GM12878 (cell line): Measurements from ENCODE around the gene PPWD1. TPM values are rescaled to one million over a fixed set of nuclear protein-coding genes. Genes with fewer than 3 reads are reported as not detected.

Experiments
- ATAC-seq: fragments of 200-7000 bp; cut with Tn5 transposase; 3 replicates; pipeline ENCODE4 v1.9.1; 2020; ENCODE audit warnings: mild to moderate bottlenecking, moderate library complexity
- BruUV-seq: library from RNA; stranded (reverse); fragments of 400-500 nt; replicated peaks from 2 replicates; lab custom pipeline; 2021; lab: Mats Ljungman, UMichigan
- CTCF ChIA-PET: fragments of 300-600 bp; sonication (Branson Sonifier 250); formaldehyde crosslinking; extraction: SDS; loops from one replicate; lab custom pipeline; 2021; ENCODE audit warnings: inconsistent platforms; lab: Yijun Ruan, JAX
- POLR2A ChIA-PET: fragments of 350-600 bp; formaldehyde crosslinking; extraction: SDS; loops from one replicate; lab custom pipeline; 2021; ENCODE audit warnings: inconsistent platforms; lab: Charles Lee
- RAD21 ChIA-PET: fragments of 300-600 bp; sonication (Branson Sonifier 250); formaldehyde crosslinking; loops from one replicate; lab custom pipeline; 2023; ENCODE audit warnings: antibody characterized with exemption; ENCODE audit not compliant: unreplicated experiment; lab: Charles Lee
- SMC1A ChIA-PET: fragments of 300-600 bp; sonication (Branson Sonifier 250); formaldehyde crosslinking; loops from one replicate; lab custom pipeline; 2023; ENCODE audit not compliant: unreplicated experiment, uncharacterized antibody; lab: Charles Lee
- DNase-seq: peaks from one replicate; pipeline ENCODE4 v3.0.0-alpha.2; 2011; ENCODE audit warnings: low read depth, low spot score
- FAIRE-seq: peaks from 3 replicates; lab custom pipeline; 2011; peaks lifted over from hg19 to GRCh38; lab: Jason Lieb, UNC
- H2AFZ ChIP-seq: 2 replicates; pipeline ENCODE4 v1.6.0; 2011; ENCODE audit warnings: low read depth, low read length, control low read depth; ENCODE audit not compliant: control insufficient read depth
- H3K27ac ChIP-seq: 2 replicates; pipeline ENCODE4 v1.5.1; 2011; ENCODE audit warnings: control low read depth; ENCODE audit not compliant: control insufficient read depth, insufficient read depth
- H3K27me3 ChIP-seq, 2 experiments: replicated peaks in 1 of 2; 2 replicates each; pipeline versions ENCODE4 v1.6.0 to v1.6.1; 2011; ENCODE audit warnings: low read length in 1 of 2; ENCODE audit not compliant: control insufficient read depth in 2 of 2, insufficient read depth in 2 of 2
- H3K36me3 ChIP-seq, 2 experiments: 2 replicates each; pipeline ENCODE4 v1.5.1; 2011; ENCODE audit warnings: low read length in 1 of 2; ENCODE audit not compliant: control insufficient read depth in 2 of 2, insufficient read depth in 2 of 2
- H3K4me1 ChIP-seq: 2 replicates; pipeline ENCODE4 v1.6.1; 2011; ENCODE audit warnings: mild to moderate bottlenecking, low read length, moderate library complexity, mixed read lengths; ENCODE audit not compliant: control insufficient read depth, insufficient read depth
- H3K4me2 ChIP-seq: 2 replicates; pipeline ENCODE4 v1.6.0; 2011; ENCODE audit warnings: control low read depth; ENCODE audit not compliant: control insufficient read depth, insufficient read depth
- H3K4me3 ChIP-seq: fragments of 200-600 bp; sonication (generic); 2 replicates; pipeline ENCODE4 v1.5.1; 2016
- H3K79me2 ChIP-seq: 2 replicates; pipeline ENCODE4 v1.6.0; 2011; ENCODE audit warnings: low read length; ENCODE audit not compliant: control insufficient read depth, insufficient read depth
- H3K9ac ChIP-seq: 2 replicates; pipeline ENCODE4 v1.8.0; 2011; ENCODE audit warnings: low read length, control low read depth, mixed read lengths; ENCODE audit not compliant: control insufficient read depth, insufficient read depth
- H3K9me3 ChIP-seq: replicated peaks from 3 replicates; pipeline ENCODE4 v1.5.1; 2011; ENCODE audit warnings: mild to moderate bottlenecking, low read length; ENCODE audit not compliant: control insufficient read depth, insufficient read depth
- H4K20me1 ChIP-seq: 2 replicates; pipeline ENCODE4 v1.6.0; 2011; ENCODE audit not compliant: control insufficient read depth, insufficient read depth
- BCL11A ChIP-seq: IDR thresholded peaks from 2 replicates; pipeline ENCODE4 v1.6.1; 2011; ENCODE audit warnings: low read depth, low read length
- CTCF ChIP-seq, 3 experiments: IDR thresholded peaks in 2 of 3; conservative IDR thresholded peaks in 1 of 3; 2 replicates each; pipeline ENCODE4 v1.5.1; 2011; ENCODE audit warnings: low read depth in 3 of 3, low read length in 3 of 3, mild to moderate bottlenecking in 3 of 3, control low read depth in 2 of 3, moderate library complexity in 2 of 3, inconsistent platforms in 1 of 3, mixed read lengths in 1 of 3; ENCODE audit not compliant: control insufficient read depth in 2 of 3, insufficient read depth in 1 of 3; ENCODE audit errors: extremely low read depth in 1 of 3
- IRF4 ChIP-seq: IDR thresholded peaks from 2 replicates; pipeline ENCODE4 v1.6.1; 2011; ENCODE audit warnings: low read depth, low read length
- KAT2A ChIP-seq: conservative IDR thresholded peaks from 2 replicates; pipeline ENCODE4 v1.6.1; 2011; ENCODE audit warnings: low read depth, low read length; ENCODE audit not compliant: control insufficient read depth
- MAX ChIP-seq: IDR thresholded peaks from 2 replicates; pipeline ENCODE4 v1.6.1; 2012; ENCODE audit warnings: low read depth, low read length, improper control_type of control experiment
- MXI1 ChIP-seq: fragments of 150-350 bp; IDR thresholded peaks from 2 replicates; pipeline ENCODE4 v1.6.1; 2011; ENCODE audit warnings: low read depth, mild to moderate bottlenecking, inconsistent platforms, low read length, improper control_type of control experiment
- NFXL1 ChIP-seq: fragments of 450-650 bp; IDR thresholded peaks from 2 replicates; pipeline ENCODE4 v1.6.1; 2017; ENCODE audit warnings: antibody characterized with exemption, mild to moderate bottlenecking, borderline replicate concordance
- NR2C2 ChIP-seq: IDR thresholded peaks from 2 replicates; pipeline ENCODE4 v1.6.1; 2011; ENCODE audit warnings: borderline replicate concordance, low read depth; ENCODE audit not compliant: control insufficient read depth, insufficient read length
- NR2F1 ChIP-seq: fragments of 450-650 bp; conservative IDR thresholded peaks from 2 replicates; pipeline ENCODE4 v1.6.1; 2017; ENCODE audit warnings: mild to moderate bottlenecking
- NRF1 ChIP-seq: conservative IDR thresholded peaks from 2 replicates; pipeline ENCODE4 v1.6.1; 2011; ENCODE audit warnings: mild to moderate bottlenecking, low read depth, low read length, improper control_type of control experiment
- PKNOX1 ChIP-seq: fragments of 450-650 bp; IDR thresholded peaks from 2 replicates; pipeline ENCODE4 v1.6.1; 2016; ENCODE audit warnings: mild to moderate bottlenecking
- RB1 ChIP-seq: fragments of 450-650 bp; formaldehyde crosslinking; IDR thresholded peaks from 2 replicates; pipeline ENCODE4 v1.6.1; 2017; ENCODE audit warnings: mild to moderate bottlenecking, borderline replicate concordance
- SMARCA5 ChIP-seq: fragments of 450-650 bp; IDR thresholded peaks from 2 replicates; pipeline ENCODE4 v1.6.1; 2017; ENCODE audit warnings: mild to moderate bottlenecking
- SMC3 ChIP-seq: IDR thresholded peaks from 2 replicates; pipeline ENCODE4 v1.6.1; 2011; ENCODE audit warnings: low read length, improper control_type of control experiment, borderline replicate concordance
- SUZ12 ChIP-seq: fragments of 200-600 bp; sonication (generic); IDR thresholded peaks from one replicate; pipeline ENCODE4 v1.6.1; 2018; ENCODE audit warnings: antibody characterized with exemption, mild to moderate bottlenecking; ENCODE audit not compliant: unreplicated experiment
- YBX1 ChIP-seq: fragments of 450-650 bp; IDR thresholded peaks from 2 replicates; pipeline ENCODE4 v1.6.1; 2016; ENCODE audit warnings: antibody characterized with exemption
- WGBS: methylation state at CpG from one replicate; pipeline ENCODE4 v1.1.6; 2016; ENCODE audit warnings: low lambda C conversion rate; ENCODE audit not compliant: insufficient replicate concordance, insufficient coverage; ENCODE audit errors: missing lambda C conversion rate; 5-methylcytosine and 5-hydroxymethylcytosine counted together
- in situ Hi-C: fragments of 300-500 bp; cut with MboI; formaldehyde crosslinking; loops from 9 replicates; pipeline ENCODE4 v1.14.3; 2018; ENCODE audit warnings: mixed read lengths
- intact Hi-C: fragments of 100-400 bp; cut with micrococcal nuclease; formaldehyde crosslinking; loops from one replicate; pipeline ENCODE4 v1.14.2; 2022; ENCODE audit not compliant: unreplicated experiment
- polyA plus RNA-seq, 11 experiments: library from polyadenylated mRNA; depleted of rRNA in 4 of 11; unstranded in 6 of 11; stranded (reverse) in 5 of 11; fragments of >200 nt; fragmentation: Nextera tagmentation in 4 of 11; fragmentation: Illumina TruSeq in 1 of 11; extraction: Ambion mirVana in 4 of 11; extraction: Trizol in 1 of 11; gene quantifications; 1 replicate in 1 of 11; 2 replicates in 10 of 11; pipeline versions ENCODE4 v1.2.1 to v1.2.3, GENCODE V29; 2011 to 2016; ENCODE audit warnings: inconsistent platforms in 2 of 11, missing spikeins in 2 of 11, low read depth in 1 of 11
- total RNA-seq, 4 experiments: library from RNA; depleted of rRNA in 3 of 4; stranded (reverse); fragments of >200 nt in 3 of 4; fragmentation: Illumina TruSeq in 1 of 4; extraction: Trizol in 1 of 4; gene quantifications; 2 replicates each; pipeline versions ENCODE4 v1.2.1 to v1.2.3, GENCODE V29; 2013 to 2021

PPWD1 gene
- total and polyA plus RNA-seq, 10 of the 15 experiments (the other 5 are each of a cell fraction or from before 2014, with no cell fraction given): 18.0 to 53.9 (median 43.2) TPM

DNA sequence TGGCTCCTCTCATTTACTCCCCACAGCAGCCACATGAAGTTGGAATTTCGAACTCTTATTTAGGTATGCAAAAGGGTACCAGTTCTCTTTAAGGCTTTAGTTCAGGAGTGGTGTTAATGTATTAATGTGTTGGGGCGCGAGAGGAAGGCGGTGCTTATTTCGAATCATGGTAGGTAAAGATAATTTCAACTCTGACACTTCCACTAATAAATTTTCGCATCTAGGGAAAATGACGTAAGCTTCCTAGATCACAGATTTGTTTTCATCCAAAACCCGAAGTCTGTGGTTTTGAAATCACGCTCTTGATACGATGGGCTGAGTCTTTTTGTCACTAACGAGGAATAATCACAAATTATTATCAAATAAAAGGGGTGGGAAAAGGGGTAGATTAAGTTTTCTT is 681 bp downstream of the PPWD1 start:
- ChIA-PET CTCF (interaction anchor here (1.4 to 1.5 kb wide), 2 partner anchors 14 to 18 kb away, joined by 3 to 4 read pairs; no protein-coding TSS in a partner anchor), RAD21 (interaction anchor here (0.6 to 2.0 kb wide), 4 partner anchors 10 to 1271 kb away, joined by 3 to 6 read pairs (median 4); no protein-coding TSS in a partner anchor), SMC1A (interaction anchor here (0.8 to 1.1 kb wide), 2 partner anchors 49 to 462 kb away, joined by 3 read pairs; no protein-coding TSS in a partner anchor), POLR2A (interaction anchor here (0.6 to 1.7 kb wide), 4 partner anchors 14 to 163 kb away, joined by 4 to 6 read pairs (median 4); no protein-coding TSS in a partner anchor)
- FAIRE-seq (no peak), ATAC-seq (no peak), DNase-seq (no peak)
- Histone ChIP-seq H3K9me3 (no peaks in the 10 kb centered on the region), H3K27me3 (no peaks in the 10 kb centered on the region), H3K4me2 (peak overlapping the region; percentile 49), H3K4me1 (peaks cover 3% of the 10 kb centered on the region; the same call in 1 of the 2 replicates), H3K27ac (peak overlapping the region; percentile 67), H3K79me2 (peaks cover 51% of the 10 kb centered on the region), H4K20me1 (no peaks in the 10 kb centered on the region), H3K36me3 (no peaks in the 10 kb centered on the region), H3K4me3 (peak overlapping the region; percentile 93), H2AFZ (peak overlapping the region; percentile 79), H3K9ac (peak overlapping the region; percentile 67)
- no peak for TF ChIP-seq SMARCA5
- no peak for TF ChIP-seq BCL11A
- no peak for TF ChIP-seq KAT2A
- TF ChIP-seq NR2F1: no peak
- no peak for TF ChIP-seq CTCF (IDR thresholded peaks at IDR 0.05 in 2 of 3, conservative IDR thresholded peaks at IDR 0.05 in 1 of 3; ENCODE audit: control insufficient read depth in 2 of 3, extremely low read depth in 1 of 3, insufficient read depth in 1 of 3, low read depth in 3 of 3, low read length in 3 of 3)
- TF ChIP-seq SMC3: no peak
- TF ChIP-seq NRF1: no peak
- TF ChIP-seq NFXL1: no peak
- TF ChIP-seq MXI1: no peak
- no peak for TF ChIP-seq NR2C2
- TF ChIP-seq MAX: no peak
- no peak for TF ChIP-seq PKNOX1
- no peak for TF ChIP-seq RB1
- TF ChIP-seq IRF4: no peak
- no peak for TF ChIP-seq SUZ12
- no peak for TF ChIP-seq YBX1
- in situ Hi-C loops: no loop called here
- BruUV-seq: no TSS peak
- intact Hi-C loops: no loop called here
- under 1% methylated on average over 11 of the region's 11 CpGs for WGBS
